ENCODE measurements around the gene SLC16A11. TPM values are rescaled to one million over a fixed set of nuclear protein-coding genes. Genes with fewer than 3 reads are reported as not detected.
"Not testable (repeated sequence)": the region's sequence is repeated elsewhere in the genome, so short reads cannot be mapped to it uniquely, and the experiment has no call there.

SLC16A11 gene
- total RNA-seq, 1 experiment from 2014 or later = 0.11 TPM

DNA sequence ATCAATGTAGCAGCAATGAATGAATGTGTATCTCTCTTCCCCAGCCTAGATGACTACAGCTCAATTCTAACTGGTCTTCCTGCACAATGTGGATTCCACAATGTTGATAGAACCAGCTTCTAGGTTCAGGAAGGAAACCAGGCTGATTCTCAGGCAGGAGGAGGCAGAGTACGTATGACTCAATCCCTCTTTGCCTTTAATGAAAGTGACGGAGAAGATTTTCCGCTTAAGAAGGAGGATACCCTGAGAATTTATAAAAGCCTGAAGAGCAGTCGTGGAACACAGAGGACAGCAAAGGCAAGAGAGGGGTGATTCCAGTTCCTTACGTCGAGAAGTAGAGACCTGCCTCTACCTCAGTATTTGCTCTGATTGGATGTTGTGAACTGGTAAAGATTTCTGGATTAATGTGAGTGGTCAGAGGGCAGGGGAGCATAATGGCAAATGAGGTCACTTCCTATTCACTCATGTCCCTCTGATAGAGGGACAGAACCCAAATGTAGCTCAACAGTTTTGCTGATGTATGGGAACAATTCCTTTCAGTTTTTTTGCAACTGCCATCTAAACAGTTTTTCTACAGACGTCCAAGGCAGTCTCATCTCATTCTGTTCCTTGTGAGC lies 15.0 kb upstream of the SLC16A11 start:
- DNase-seq (ENCODE audit: low read depth) = peak; percentile 58

DNA sequence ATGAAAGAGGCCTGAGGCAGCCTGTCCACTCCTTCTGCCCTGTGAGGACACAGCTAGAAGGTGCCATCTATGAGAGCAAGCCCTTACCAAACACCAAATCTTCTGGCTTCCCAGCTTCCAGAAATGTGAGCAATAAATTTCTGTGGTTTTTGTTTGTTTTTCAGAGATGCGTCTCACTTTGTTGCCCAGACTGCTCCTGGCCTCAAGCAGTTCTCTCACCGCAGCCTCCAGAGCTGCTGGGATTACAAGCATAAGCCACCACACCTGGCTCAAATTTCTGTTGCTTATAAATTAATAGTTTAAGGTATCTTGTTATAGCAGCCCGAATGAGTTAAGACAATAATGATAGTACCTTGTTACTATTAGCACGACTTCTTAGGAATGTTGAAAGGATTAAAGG lies 12.5 kb upstream of the SLC16A11 start:
- DNase-seq (ENCODE audit: low read depth) = peak; percentile 82

DNA sequence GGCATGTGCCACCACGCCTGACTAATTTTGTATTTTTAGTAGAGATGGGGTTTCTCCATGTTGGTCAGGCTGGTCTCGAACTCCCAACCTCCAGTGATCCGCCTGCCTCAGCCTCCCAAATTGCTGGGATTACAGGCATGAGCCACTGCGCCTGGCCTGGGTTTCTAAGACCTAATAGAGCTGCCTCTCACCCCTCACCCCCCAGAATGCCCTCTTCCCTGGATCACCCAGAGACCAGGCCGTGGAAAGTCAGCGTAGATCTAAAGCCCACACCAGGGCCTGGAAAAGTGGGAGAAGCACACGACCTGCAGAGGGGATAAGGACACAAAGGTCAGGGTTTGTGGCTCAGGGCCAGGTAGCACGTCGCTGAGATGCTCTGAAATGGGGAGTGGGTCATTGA lies 6.7 kb upstream of the SLC16A11 start:
- not testable (repeated sequence) for DNase-seq (ENCODE audit: low read depth)

DNA sequence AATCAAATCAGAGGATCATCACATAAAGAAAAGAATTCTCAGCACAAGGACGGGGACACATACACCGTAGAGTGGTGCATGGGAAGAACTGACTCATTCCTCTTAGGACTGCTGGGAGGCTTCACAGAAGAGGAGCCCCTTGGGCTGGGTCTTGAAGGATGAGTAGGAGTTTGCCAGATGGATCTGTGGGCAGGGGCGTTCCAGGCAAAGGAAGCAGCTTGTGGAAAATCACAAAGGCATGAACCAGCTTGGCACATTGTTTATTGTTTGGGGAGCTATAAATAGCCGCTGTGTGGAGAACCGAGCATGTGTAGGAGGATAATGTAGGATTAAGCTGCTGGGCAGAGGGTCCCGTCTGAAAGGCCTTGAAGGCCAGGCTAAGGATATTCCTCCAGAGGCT lies 5.1 kb upstream of the SLC16A11 start:
- DNase-seq (ENCODE audit: low read depth) = peak; percentile 50

DNA sequence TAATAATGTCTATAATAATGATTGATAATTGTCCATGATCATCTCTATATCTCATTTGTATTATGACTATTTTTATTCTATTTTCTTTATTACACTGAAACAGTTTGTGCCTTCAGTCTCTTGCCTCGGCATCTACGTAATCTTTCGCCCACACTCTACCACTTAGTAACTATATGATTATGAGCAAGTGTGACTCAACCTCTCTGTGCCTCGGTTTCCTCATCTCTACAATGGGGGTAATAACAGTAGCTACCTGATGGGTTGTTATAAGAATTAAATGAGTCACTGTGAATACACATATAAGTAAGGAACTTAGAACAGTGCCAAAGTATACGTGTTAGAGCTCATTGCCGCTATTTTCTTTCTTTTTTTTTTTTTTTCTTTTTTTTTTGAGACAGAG lies 3.7 kb upstream of the SLC16A11 start:
- DNase-seq (ENCODE audit: low read depth) = no peak

DNA sequence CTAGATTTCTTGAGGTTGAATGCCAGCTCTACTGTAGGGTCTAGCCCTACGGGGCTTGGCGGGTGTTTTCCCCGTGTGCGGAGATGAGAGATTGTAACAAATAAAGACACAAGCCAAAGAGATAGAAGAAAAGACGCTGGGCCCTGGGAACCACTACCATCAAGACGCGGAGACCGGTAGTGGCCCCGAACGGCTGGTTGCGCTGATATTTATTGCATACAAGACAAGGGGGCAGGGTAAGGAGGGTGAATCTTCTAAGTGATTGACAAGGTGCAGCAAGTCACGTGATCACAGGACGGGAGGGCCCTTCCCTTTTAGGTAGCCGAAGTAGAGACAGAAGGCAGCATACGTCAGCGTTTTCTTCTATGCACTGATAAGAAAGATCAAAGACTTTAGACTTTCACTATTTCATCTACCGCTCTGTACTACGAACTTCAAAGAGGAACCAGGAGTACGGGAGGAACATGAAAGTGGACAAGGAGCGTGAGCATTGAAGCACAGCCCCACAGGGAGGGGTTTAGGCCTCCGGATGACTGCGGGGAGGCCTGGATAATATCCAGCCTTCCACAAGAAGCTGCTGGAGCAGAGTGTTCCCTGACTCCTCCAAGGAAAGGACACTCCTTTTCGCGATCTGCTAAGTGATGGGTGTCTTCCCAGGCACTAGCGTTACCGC lies 3.0 kb upstream of the SLC16A11 start:
- DNase-seq (ENCODE audit: low read depth) = not testable (repeated sequence)

DNA sequence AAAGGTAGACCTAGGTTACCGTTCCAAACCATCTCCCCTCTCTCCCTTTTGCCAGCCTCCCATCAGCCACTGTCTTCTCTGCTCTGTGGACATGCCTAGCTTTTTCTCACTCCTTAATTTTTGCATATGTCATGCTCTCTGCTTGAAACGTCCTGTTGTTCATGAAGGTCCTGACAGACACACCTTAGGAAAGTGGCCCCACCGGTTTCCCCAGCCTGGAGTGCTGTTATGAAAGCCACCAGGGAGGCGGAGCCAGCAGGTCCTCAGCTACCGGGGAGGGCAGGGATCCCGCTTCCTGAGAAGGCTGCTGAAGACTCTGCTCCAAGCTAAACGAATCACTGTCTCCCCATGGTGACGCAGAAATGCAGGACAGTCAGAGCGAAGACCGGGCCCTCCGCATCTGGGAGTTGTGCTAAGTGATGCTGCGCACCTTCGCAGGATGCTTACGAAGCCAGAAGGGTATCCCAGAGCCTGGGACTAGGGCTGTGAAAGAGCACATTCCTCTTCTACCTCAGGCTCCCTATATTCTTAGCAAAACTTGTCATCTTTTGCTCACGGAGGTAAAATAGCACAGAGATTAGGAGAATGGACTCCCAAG lies 2.3 kb upstream of the SLC16A11 start:
- DNase-seq (ENCODE audit: low read depth) = no peak

DNA sequence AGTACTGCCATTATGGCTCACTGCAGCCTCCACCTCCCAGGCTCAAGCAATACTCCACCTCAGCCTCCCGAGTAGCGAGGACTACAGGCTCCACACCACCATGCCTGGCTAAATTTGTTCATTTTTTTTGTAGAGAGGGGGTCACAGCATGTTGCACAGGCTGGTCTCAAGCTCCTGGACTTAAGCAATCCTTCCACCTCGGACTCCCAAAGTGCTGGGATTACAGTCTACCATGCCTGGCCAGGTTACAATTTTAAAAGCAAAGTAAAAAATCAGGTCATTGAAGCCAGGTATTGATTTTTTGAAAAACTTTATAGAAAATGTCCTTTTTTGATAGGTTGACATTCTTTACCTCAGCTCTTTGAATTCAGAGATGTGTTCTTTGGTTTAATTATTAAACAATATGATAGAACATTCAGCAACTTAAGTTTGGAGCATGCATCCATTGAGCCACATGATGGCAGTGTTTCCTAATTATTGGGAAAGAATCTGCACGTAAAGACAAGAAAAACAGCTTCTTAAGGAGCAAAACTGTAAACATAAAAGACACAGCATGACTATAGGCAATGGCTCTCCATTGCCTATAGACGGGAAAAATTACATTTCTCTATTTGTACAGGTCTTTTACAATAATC lies 1.7 kb upstream of the SLC16A11 start:
- peak; percentile 70 for DNase-seq (ENCODE audit: low read depth)

DNA sequence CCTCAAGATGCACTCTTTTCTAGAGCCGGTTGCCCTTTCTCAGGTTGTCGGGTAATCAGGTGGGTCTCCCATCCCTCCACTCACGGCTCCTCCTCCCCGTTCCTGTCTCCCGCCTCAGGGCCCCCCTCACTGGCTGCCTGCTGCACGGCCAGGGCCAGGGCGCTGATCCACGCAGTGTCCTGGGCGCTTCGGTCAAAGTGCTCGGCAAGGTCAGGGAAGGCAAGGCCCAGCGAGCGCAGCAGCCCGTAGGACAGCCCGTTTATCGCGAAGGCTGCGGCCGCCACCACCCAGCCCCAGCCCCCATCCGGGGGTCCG lies 753 bp downstream of the SLC16A11 start:
- no peak for DNase-seq (ENCODE audit: low read depth)

DNA sequence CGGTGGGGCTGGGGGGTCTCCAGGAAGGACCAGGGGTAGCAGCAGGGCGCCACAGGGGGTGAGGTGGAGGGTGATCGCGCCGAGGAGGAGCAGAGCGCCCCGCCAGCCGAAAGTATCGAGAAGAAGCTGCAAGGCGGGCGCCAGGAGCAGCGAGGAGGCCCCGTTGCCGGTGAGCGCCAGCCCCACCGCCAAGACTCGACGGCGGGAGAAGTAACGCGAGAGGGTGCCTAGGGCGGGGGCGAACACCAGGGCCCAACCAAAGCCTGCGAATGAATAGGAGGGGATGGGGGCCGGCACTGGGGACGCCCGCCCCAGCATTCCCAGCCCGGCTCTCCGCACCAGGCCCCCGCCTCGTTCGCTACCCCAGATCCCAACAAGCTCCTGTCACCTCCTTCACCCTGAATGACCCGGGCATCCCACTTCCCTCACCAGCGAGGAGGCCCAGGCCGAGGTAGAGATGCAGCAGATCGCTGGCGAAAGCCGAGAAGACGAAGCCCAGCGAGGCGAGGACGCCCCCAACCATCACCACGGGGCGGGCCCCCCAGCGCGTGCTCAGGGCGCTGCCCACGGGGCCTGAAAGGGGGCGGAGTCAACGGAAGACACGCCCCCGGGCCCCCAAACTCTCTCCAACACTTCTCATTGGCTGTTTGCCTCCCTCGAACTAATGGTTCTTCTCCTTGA lies 1.3 kb downstream of the SLC16A11 start:
- DNase-seq (ENCODE audit: low read depth) = no peak

DNA sequence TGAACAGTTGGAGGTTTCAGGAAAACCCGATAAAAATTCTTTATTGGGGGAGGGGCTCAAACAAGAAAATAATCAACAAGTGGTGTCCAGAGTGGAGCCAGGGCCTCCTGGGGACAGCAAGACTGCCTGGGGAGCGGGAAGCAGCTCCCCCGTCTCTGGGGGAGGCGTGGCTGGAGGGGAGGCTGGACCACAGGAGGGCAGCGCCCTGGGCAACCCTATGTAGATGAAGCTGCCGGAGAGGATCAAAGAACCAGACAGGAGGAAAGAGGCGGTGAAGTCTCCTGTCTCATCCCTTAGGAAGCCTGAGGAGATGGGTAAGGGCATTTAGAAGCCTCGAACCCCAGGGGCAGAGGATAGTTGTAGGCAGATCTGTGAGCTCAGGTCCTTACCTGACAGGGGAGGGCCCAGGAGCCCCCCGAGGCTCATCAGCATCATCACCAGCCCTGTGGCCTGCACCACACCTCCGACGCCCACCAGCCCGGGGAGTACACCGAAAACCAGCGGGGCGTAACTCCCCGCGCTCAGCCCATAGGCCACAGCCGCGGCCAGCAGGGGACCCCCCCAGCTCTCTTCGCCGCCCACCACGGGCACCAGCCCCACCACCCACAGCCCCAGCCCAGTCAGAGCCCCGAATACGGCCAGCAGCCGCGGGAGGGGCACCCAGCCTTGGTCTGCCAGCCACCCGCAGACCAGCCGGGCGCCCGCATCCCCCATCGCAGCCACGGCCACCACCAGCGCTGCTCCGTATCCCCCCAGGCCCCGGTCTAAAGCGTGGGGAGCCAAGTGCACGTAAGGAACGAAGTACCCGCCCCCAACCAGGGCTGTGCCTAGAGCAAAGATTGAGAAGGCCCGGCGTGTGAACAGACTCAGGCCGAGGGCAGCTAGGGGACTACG lies 2.0 kb downstream of the SLC16A11 start:
- DNase-seq (ENCODE audit: low read depth) = no peak

DNA sequence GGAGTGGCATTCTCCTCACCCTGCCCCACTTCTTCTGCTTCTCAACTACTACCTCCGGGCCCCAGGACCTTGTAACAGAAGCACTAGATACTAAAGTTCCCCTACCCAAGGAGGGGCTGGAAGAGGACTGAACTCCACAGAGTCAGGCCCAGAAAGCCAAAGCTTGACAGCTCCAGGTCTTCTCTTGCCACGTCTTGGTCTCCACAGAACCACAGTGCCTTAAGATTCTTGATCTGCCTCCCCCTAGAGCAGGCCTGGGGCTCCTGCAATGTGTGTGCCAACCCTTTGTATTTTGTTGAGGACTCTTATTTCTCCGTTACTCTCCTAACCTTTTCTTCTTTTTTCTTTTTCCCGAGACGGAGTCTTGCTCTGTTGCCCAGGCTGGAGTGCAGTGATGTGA lies 4.1 kb downstream of the SLC16A11 start:
- DNase-seq (ENCODE audit: low read depth) = no peak

DNA sequence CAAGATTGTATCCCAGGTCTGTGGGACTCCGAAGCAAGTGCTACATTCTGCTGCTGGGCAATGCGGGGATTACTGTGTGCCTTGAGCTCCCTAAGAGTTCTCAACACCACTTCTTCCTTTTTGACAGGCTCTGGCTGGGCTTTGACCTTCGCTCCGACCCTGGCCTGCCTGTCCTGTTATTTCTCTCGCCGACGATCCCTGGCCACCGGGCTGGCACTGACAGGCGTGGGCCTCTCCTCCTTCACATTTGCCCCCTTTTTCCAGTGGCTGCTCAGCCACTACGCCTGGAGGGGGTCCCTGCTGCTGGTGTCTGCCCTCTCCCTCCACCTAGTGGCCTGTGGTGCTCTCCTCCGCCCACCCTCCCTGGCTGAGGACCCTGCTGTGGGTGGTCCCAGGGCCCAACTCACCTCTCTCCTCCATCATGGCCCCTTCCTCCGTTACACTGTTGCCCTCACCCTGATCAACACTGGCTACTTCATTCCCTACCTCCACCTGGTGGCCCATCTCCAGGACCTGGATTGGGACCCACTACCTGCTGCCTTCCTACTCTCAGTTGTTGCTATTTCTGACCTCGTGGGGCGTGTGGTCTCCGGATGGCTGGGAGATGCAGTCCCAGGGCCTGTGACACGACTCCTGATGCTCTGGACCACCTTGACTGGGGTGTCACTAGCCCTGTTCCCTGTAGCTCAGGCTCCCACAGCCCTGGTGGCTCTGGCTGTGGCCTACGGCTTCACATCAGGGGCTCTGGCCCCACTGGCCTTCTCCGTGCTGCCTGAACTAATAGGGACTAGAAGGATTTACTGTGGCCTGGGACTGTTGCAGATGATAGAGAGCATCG lies 5.6 kb downstream of the SLC16A11 start:
- no peak for DNase-seq (ENCODE audit: low read depth)

DNA sequence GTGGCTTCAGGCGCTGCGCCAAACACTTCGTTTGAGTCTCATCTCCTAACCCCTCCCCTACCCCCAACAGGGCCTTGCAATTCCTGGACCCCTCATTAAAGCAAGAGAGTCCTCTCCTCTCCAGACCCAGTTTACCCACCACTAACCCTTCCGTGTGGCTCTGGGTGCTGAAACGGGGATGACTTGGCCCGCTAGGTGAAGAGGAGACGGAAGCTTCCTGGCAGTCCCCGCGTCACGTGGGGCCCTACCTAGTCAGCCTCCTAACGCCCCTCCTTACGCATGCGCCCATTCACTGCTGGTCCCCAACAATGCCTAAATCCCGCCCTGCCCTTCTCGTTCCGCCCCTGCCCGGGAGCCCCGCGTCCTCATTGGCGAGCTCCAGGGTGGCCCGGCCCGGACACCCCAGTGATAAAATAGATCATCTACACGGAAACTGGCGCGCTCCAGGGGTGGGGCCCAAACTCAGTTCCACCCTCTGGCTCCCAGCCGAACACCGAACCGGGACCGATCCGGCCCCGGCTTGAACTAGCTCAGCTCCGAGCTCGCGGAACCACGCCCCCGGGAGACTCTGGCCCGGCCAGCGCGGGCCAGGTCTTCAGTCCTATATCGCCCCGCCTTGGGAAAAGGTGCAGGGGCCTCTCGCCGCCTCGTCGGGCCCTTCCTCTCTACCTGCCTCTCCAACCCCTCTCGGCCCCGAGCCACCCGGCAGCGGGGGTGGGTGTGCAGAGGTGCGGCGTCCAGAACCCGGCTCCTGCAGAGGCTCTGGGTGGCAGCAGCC lies 8.1 kb downstream of the SLC16A11 start, which contains the start of gene SLC16A13:
TSS of gene SLC16A13 (plus strand) at position 425 of the 778 bp plus-strand sequence. CDS start 368 bp downstream, outside the sequence.
- DNase-seq (ENCODE audit: low read depth) = peak; percentile 91

DNA sequence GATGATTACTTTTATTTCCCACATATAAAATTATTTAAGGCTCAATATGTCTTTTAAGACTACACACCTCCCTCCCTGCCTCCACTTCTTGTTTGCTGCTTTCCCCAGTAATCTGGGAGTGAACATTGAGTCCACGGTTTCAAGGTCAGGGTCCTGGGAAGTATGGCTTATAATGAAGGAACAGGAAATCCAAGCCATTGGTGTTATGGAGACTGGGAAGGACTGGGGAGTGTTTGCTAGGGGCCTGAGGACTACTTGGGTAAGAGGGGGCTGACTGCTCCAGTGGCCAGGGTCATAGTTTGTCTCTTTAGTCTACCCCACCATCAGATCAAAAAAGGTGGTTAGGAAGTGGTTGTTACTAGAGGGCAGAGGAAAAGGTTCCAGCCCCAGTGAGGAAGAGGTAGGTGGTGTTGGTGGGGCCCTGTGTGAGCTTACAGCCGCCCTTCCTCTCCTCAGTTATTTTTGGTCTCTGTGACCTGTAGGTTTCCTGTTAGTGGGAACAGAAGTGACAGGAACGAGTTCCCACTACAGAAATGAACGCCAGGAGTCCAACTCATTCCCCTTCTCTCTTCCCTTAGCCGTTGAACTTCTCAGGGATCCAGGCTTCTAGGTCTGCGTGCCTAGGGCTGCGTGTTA lies 8.8 kb downstream of the SLC16A11 start:
- no peak for DNase-seq (ENCODE audit: low read depth)

DNA sequence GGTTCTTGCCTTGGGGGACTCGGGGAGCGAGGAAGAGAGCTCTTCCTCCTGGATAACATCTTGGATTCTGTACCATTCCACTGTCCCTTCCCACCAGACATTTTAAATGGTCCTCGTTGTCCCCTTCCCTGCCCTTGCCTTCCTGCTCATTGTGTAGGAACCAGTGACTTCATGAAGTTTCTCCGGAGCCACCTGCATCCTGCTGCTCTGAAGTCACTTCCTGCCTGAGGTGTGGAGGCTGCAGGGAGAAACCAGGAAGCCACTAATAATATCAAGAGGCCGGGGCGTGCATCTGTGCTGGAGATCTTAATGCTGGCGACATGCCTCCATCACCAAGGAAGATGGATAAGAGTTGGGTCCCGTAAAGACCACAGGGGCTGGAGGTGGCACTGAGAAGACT lies 14.2 kb downstream of the SLC16A11 start:
- no peak for DNase-seq (ENCODE audit: low read depth)

DNA sequence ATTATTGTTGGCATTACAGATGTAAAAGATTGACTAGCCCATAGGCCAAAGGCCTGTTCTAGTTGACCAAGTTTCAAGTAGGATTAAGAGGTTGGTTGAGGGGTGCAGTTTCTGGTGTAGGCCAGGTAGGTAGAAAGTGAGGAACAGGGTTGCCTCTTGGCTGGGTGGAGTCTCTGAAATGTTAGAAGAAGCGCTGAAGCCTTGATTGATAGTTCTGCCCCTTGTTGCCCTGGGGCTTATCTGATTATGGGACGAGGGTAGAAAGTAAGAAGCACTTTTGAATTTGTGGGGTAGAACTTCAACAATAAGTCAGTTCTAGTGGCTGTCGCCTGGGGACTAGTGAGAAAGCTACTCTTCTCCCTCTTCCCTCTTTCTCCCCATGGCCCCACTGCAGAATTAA lies 14.8 kb downstream of the SLC16A11 start:
- DNase-seq (ENCODE audit: low read depth) = no peak

DNA sequence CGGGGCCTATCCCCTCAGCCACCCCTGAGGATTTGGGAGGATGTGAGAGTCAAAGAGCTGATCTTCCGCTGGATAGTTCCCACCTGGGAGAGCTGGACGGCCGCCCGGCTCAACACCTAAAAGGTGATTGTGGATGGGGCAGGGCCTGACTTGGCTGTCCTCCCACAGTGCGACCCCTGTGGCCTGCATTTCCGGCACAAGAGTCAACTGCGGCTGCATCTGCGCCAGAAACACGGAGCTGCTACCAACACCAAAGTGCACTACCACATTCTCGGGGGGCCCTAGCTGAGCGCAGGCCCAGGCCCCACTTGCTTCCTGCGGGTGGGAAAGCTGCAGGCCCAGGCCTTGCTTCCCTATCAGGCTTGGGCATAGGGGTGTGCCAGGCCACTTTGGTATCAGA lies 16.6 kb downstream of the SLC16A11 start:
- no peak for DNase-seq (ENCODE audit: low read depth)

Measured in LHCN-M2 (cell line).